HEK293 (cell line): Measurements from ENCODE around the gene NAT14.

Experiments
- REPIN1 ChIP-seq: fragments of 450-650 bp; formaldehyde crosslinking; IDR thresholded peaks from 2 replicates; pipeline ENCODE4 v1.5.1; 2017; ENCODE audit warnings: missing biosample characterization, missing genetic modification characterization, low read depth
- ZBTB8A ChIP-seq: fragments of 450-650 bp; formaldehyde crosslinking; IDR thresholded peaks from 2 replicates; pipeline ENCODE4 v1.5.1; 2016; ENCODE audit warnings: missing biosample characterization, missing genetic modification characterization
- ZFP3 ChIP-seq: fragments of 450-650 bp; formaldehyde crosslinking; IDR thresholded peaks from 2 replicates; pipeline ENCODE4 v1.5.1; 2016; ENCODE audit warnings: low read depth, missing biosample characterization, missing genetic modification characterization
- ZNF112 ChIP-seq: fragments of 450-650 bp; formaldehyde crosslinking; IDR thresholded peaks from 2 replicates; pipeline ENCODE4 v1.5.0; 2017; ENCODE audit warnings: missing biosample characterization, missing genetic modification characterization
- TF ChIP-seq, protein P1 (sequence below): fragments of 450-650 bp; formaldehyde crosslinking; IDR thresholded peaks from 2 replicates; pipeline ENCODE4 v1.5.1; 2016; ENCODE audit warnings: missing biosample characterization, missing genetic modification characterization
- TF ChIP-seq, protein P2 (sequence below): fragments of 450-650 bp; formaldehyde crosslinking; IDR thresholded peaks from 2 replicates; pipeline ENCODE4 v1.5.1; 2016; ENCODE audit warnings: missing biosample characterization, missing genetic modification characterization
- TF ChIP-seq, protein P3 (sequence below): fragments of 450-650 bp; formaldehyde crosslinking; IDR thresholded peaks from 2 replicates; pipeline ENCODE4 v1.5.1; 2016; ENCODE audit warnings: missing biosample characterization, missing genetic modification characterization
- TF ChIP-seq, protein P4 (sequence below): fragments of 450-650 bp; formaldehyde crosslinking; IDR thresholded peaks from 2 replicates; pipeline ENCODE4 v1.5.1; 2016; ENCODE audit warnings: missing biosample characterization, missing genetic modification characterization

- TF ChIP-seq, protein P1, sequence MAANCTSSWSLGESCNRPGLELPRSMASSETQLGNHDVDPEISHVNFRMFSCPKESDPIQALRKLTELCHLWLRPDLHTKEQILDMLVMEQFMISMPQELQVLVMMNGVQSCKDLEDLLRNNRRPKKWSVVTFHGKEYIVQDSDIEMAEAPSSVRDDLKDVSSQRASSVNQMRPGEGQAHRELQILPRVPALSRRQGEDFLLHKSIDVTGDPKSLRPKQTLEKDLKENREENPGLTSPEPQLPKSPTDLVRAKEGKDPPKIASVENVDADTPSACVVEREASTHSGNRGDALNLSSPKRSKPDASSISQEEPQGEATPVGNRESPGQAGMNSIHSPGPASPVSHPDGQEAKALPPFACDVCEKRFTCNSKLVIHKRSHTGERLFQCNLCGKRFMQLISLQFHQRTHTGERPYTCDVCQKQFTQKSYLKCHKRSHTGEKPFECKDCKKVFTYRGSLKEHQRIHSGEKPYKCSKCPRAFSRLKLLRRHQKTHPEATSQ = no peak
- TF ChIP-seq ZBTB8A (tag by site-specific recombination) (no peak), ZFP3 (no peak), REPIN1 (tag by site-specific recombination) (no peak), ZNF112 (no peak)
- TF ChIP-seq, protein P2, sequence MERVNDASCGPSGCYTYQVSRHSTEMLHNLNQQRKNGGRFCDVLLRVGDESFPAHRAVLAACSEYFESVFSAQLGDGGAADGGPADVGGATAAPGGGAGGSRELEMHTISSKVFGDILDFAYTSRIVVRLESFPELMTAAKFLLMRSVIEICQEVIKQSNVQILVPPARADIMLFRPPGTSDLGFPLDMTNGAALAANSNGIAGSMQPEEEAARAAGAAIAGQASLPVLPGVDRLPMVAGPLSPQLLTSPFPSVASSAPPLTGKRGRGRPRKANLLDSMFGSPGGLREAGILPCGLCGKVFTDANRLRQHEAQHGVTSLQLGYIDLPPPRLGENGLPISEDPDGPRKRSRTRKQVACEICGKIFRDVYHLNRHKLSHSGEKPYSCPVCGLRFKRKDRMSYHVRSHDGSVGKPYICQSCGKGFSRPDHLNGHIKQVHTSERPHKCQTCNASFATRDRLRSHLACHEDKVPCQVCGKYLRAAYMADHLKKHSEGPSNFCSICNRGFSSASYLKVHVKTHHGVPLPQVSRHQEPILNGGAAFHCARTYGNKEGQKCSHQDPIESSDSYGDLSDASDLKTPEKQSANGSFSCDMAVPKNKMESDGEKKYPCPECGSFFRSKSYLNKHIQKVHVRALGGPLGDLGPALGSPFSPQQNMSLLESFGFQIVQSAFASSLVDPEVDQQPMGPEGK (tag by site-specific recombination) = no peak
- TF ChIP-seq, protein P3, sequence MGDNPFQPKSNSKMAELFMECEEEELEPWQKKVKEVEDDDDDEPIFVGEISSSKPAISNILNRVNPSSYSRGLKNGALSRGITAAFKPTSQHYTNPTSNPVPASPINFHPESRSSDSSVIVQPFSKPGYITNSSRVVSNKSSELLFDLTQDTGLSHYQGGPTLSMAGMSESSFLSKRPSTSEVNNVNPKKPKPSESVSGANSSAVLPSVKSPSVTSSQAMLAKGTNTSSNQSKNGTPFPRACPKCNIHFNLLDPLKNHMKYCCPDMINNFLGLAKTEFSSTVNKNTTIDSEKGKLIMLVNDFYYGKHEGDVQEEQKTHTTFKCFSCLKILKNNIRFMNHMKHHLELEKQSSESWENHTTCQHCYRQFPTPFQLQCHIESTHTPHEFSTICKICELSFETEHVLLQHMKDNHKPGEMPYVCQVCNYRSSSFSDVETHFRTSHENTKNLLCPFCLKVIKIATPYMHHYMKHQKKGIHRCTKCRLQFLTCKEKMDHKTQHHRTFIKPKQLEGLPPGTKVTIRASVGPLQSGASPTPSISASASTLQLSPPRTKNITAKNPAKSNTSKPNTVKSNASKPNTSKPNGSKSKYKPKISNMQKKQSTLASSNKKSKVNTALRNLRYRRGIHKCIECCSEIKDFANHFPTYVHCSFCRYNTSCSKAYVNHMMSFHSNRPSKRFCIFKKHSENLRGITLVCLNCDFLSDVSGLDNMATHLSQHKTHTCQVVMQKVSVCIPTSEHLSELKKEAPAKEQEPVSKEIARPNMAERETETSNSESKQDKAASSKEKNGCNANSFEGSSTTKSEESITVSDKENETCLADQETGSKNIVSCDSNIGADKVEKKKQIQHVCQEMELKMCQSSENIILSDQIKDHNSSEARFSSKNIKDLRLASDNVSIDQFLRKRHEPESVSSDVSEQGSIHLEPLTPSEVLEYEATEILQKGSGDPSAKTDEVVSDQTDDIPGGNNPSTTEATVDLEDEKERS (tag by site-specific recombination) = no peak
- TF ChIP-seq, protein P4, sequence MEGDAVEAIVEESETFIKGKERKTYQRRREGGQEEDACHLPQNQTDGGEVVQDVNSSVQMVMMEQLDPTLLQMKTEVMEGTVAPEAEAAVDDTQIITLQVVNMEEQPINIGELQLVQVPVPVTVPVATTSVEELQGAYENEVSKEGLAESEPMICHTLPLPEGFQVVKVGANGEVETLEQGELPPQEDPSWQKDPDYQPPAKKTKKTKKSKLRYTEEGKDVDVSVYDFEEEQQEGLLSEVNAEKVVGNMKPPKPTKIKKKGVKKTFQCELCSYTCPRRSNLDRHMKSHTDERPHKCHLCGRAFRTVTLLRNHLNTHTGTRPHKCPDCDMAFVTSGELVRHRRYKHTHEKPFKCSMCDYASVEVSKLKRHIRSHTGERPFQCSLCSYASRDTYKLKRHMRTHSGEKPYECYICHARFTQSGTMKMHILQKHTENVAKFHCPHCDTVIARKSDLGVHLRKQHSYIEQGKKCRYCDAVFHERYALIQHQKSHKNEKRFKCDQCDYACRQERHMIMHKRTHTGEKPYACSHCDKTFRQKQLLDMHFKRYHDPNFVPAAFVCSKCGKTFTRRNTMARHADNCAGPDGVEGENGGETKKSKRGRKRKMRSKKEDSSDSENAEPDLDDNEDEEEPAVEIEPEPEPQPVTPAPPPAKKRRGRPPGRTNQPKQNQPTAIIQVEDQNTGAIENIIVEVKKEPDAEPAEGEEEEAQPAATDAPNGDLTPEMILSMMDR (tag by site-specific recombination) = no peak
Observed at GRCh38 chr19:55492362-55492944, 7.5 kb downstream of the NAT14 start.
